Uterus (tissue), 2 donors: ENCODE measurements around the gene TRIM3.

Experiments
- CTCF ChIP-seq, 4 experiments: fragments of 200-600 bp in 2 of 4; fragments of 450-650 bp in 2 of 4; sonication (generic) in 2 of 4; IDR thresholded peaks; one replicate each; pipeline ENCODE4 v1.5.1; 2016 to 2019; ENCODE audit warnings: antibody characterized with exemption in 4 of 4, mild to moderate bottlenecking in 2 of 4, moderate library complexity in 1 of 4
- POLR2A ChIP-seq, 2 donors: fragments of 450-650 bp; IDR thresholded peaks; one replicate each; pipeline ENCODE4 v1.6.1; 2016; ENCODE audit warnings: antibody characterized with exemption in 2 of 2, mild to moderate bottlenecking in 1 of 2, moderate library complexity in 1 of 2

GRCh38 chr11:6455070-6455469, 18.7 kb downstream of the TRIM3 start:
- no peak for TF ChIP-seq CTCF (IDR thresholded peaks at IDR 0.05)
- no peak for TF ChIP-seq POLR2A (IDR thresholded peaks at IDR 0.05)
